Activated CD8-positive, alpha-beta T cell treated with anti-CD3 and anti-CD28 coated beads for 36 hours (primary cell): ENCODE data around the gene INPP4B. TPM values are rescaled to one million over a fixed set of nuclear protein-coding genes. Genes with fewer than 3 reads are reported as not detected.
A peak's percentile ranks its signal among the peaks of the same experiment; 100 is the strongest.

ENCODE experiments used
- ATAC-seq: fragments of 200-7000 bp; cut with Tn5 transposase; one replicate; pipeline ENCODE4 v1.10.0; 2021; ENCODE audit warnings: mild to moderate bottlenecking, moderate library complexity
- CTCF ChIA-PET: fragments of 350-600 bp; sonication (Branson Sonifier 250); formaldehyde crosslinking; loops from one replicate; lab custom pipeline; 2021; ENCODE audit warnings: antibody characterized with exemption; lab: Charles Lee
- POLR2A ChIA-PET: fragments of 350-600 bp; sonication (Branson Sonifier 250); formaldehyde crosslinking; loops from one replicate; lab custom pipeline; 2021; ENCODE audit warnings: antibody characterized with exemption; lab: Charles Lee
- DNase-seq: peaks from one replicate; pipeline ENCODE4 v3.0.0-alpha.2; 2020
- H3K27ac Mint-ChIP-seq: one replicate; pipeline ENCODE4 v1.8.0; 2021; ENCODE audit warnings: mild to moderate bottlenecking, mixed read lengths
- H3K27me3 Mint-ChIP-seq: one replicate; pipeline ENCODE4 v1.8.0; 2021; ENCODE audit warnings: mixed read lengths
- H3K36me3 Mint-ChIP-seq: one replicate; pipeline ENCODE4 v1.8.0; 2021; ENCODE audit warnings: low read depth, mixed read lengths
- H3K4me1 Mint-ChIP-seq: one replicate; pipeline ENCODE4 v1.8.0; 2021; ENCODE audit warnings: low read depth, mixed read lengths
- H3K4me3 Mint-ChIP-seq: one replicate; pipeline ENCODE4 v1.8.0; 2021; ENCODE audit warnings: mild to moderate bottlenecking, moderate library complexity, mixed read lengths
- H3K9me3 Mint-ChIP-seq: one replicate; pipeline ENCODE4 v1.8.0; 2021; ENCODE audit warnings: mixed read lengths
- CTCF ChIP-seq: fragments of 200-600 bp; IDR thresholded peaks from one replicate; pipeline ENCODE4 v1.8.0; 2022; ENCODE audit warnings: antibody characterized with exemption, mild to moderate bottlenecking
- intact Hi-C: fragments of 100-400 bp; cut with micrococcal nuclease; formaldehyde crosslinking; loops from one replicate; pipeline ENCODE4 v1.10.0; 2022
- total RNA-seq, 2 experiments: library from RNA; stranded (reverse); gene quantifications; one replicate each; pipeline ENCODE4 v1.2.3, GENCODE V29; 2021

Gene INPP4B
- total RNA-seq, 2 experiments from 2014 or later, result 46.1 to 46.9 TPM

- POLR2A ChIA-PET, result interaction anchor here (1.5 to 2.5 kb wide), 2 partner anchors 28 to 54 kb away, joined by 4 to 9 read pairs; no protein-coding TSS in a partner anchor
Observed at GRCh38 chr4:142351958-142352357, 494.1 kb downstream of the INPP4B start.

GRCh38 chr4:142350871-142351270 is 495.2 kb downstream of the INPP4B start:
- POLR2A ChIA-PET, result interaction anchor here (2.5 kb wide), 1 partner anchor 55 kb away, joined by 9 read pairs; no protein-coding TSS in a partner anchor
- Mint-ChIP-seq H3K36me3 (peaks cover 34% of the 10 kb centered on the region), H3K4me1 (peaks cover 93% of the 10 kb centered on the region), H3K4me3 (no peak overlapping the region), H3K9me3 (no peaks in the 10 kb centered on the region), H3K27me3 (no peaks in the 10 kb centered on the region), H3K27ac (peak overlapping the region; percentile 68)
- DNase-seq (no peak), ATAC-seq (no peak)
- CTCF ChIA-PET, result interaction anchor here (0.8 to 5.5 kb wide), 10 partner anchors 10 to 369 kb away, joined by 3 to 48 read pairs (median 4); no protein-coding TSS in a partner anchor
- TF ChIP-seq CTCF, result no peak
- intact Hi-C loops, result loop anchor here (10.0 kb wide), 2 partner anchors 364 to 494 kb away; partner anchors contain the start of gene INPP4B

More at GRCh38 chr4:142351958-142352357, 494.1 kb downstream of the INPP4B start:
- Mint-ChIP-seq H3K9me3 (no peaks in the 10 kb centered on the region), H3K36me3 (peaks cover 32% of the 10 kb centered on the region), H3K4me1 (peaks cover 95% of the 10 kb centered on the region), H3K4me3 (peak overlapping the region; percentile 7), H3K27me3 (no peaks in the 10 kb centered on the region), H3K27ac (peak overlapping the region; percentile 77)
- CTCF ChIA-PET, result interaction anchor here (0.8 to 6.3 kb wide), 19 partner anchors 8 to 368 kb away, joined by 3 to 60 read pairs (median 5); no protein-coding TSS in a partner anchor
- intact Hi-C loops, result loop anchor here (10.0 kb wide), 2 partner anchors 363 to 493 kb away; partner anchors contain the start of gene INPP4B
- DNase-seq, result no peak
- ATAC-seq, result no peak
- no peak for TF ChIP-seq CTCF

GRCh38 chr4:142348613-142349021 is 497.5 kb downstream of the INPP4B start:
- peaks cover 83% of the 10 kb centered on the region for H3K4me1 Mint-ChIP-seq
- ATAC-seq, result no peak
- CTCF ChIA-PET, result interaction anchor here (1.2 to 1.4 kb wide), 5 partner anchors 13 to 66 kb away, joined by 3 to 7 read pairs (median 4); no protein-coding TSS in a partner anchor

GRCh38 chr4:142347241-142347640 is 498.9 kb downstream of the INPP4B start:
- ATAC-seq (no peak), DNase-seq (no peak)
- Mint-ChIP-seq H3K9me3 (no peaks in the 10 kb centered on the region), H3K36me3 (peaks cover 35% of the 10 kb centered on the region), H3K4me3 (peak overlapping the region; percentile 46), H3K27me3 (no peaks in the 10 kb centered on the region), H3K4me1 (peaks cover 77% of the 10 kb centered on the region), H3K27ac (no peak overlapping the region)
- intact Hi-C loops, result no loop called here
- ChIA-PET POLR2A (interaction anchor here (0.9 to 1.7 kb wide), 2 partner anchors 9 kb away, joined by 3 to 4 read pairs; no protein-coding TSS in a partner anchor), CTCF (no interaction called here)
- no peak for TF ChIP-seq CTCF

More at GRCh38 chr4:142348613-142349021, 497.5 kb downstream of the INPP4B start:
- POLR2A ChIA-PET, result interaction anchor here (1.7 kb wide), 1 partner anchor 10 kb away, joined by 4 read pairs; no protein-coding TSS in a partner anchor
- H3K27ac Mint-ChIP-seq, result peak overlapping the region; percentile 62
- H3K36me3 Mint-ChIP-seq, result peaks cover 29% of the 10 kb centered on the region
- no peak for TF ChIP-seq CTCF
- no peak overlapping the region for H3K4me3 Mint-ChIP-seq
- DNase-seq, result no peak
- H3K27me3 Mint-ChIP-seq, result no peaks in the 10 kb centered on the region
- intact Hi-C loops, result no loop called here
- no peaks in the 10 kb centered on the region for H3K9me3 Mint-ChIP-seq

GRCh38 chr4:142345924-142346323 is 500.2 kb downstream of the INPP4B start:
- Mint-ChIP-seq H3K36me3 (peaks cover 35% of the 10 kb centered on the region), H3K27me3 (no peaks in the 10 kb centered on the region), H3K4me1 (peaks cover 68% of the 10 kb centered on the region), H3K27ac (peak overlapping the region; percentile 58), H3K4me3 (no peak overlapping the region), H3K9me3 (no peaks in the 10 kb centered on the region)
- ATAC-seq (peak; percentile 34), DNase-seq (no peak)
- POLR2A ChIA-PET, result no interaction called here
- intact Hi-C loops, result no loop called here
- CTCF ChIA-PET, result interaction anchor here (1.2 kb wide), 1 partner anchor 60 kb away, joined by 4 read pairs; no protein-coding TSS in a partner anchor
- TF ChIP-seq CTCF, result no peak
